WTC11 (cell line): ENCODE data around the gene ITSN1. TPM values are rescaled to one million over a fixed set of nuclear protein-coding genes. Genes with fewer than 3 reads are reported as not detected.

Source experiments
- ATAC-seq: fragments of 200-7000 bp; cut with Tn5 transposase; 2 replicates; pipeline ENCODE4 v1.10.0; 2021; ENCODE audit warnings: mild to moderate bottlenecking, moderate library complexity
- CTCF ChIA-PET: fragments of 300-600 bp; sonication (Branson Sonifier 250); formaldehyde crosslinking; loops from one replicate; lab custom pipeline; 2021; ENCODE audit warnings: antibody characterized with exemption; lab: Charles Lee
- POLR2A ChIA-PET: fragments of 350-600 bp; sonication (Branson Sonifier 250); formaldehyde crosslinking; loops from one replicate; lab custom pipeline; 2021; ENCODE audit warnings: antibody characterized with exemption; lab: Charles Lee
- DNase-seq: peaks from one replicate; pipeline ENCODE4 v3.0.0; 2021; ENCODE audit warnings: low spot score
- H3K27ac Mint-ChIP-seq: 2 replicates; pipeline ENCODE4 v1.8.0; 2021; ENCODE audit warnings: mixed read lengths
- H3K27me3 Mint-ChIP-seq: 2 replicates; pipeline ENCODE4 v1.8.0; 2021; ENCODE audit warnings: low read depth, mild to moderate bottlenecking, moderate library complexity, mixed read lengths
- H3K36me3 Mint-ChIP-seq: 2 replicates; pipeline ENCODE4 v1.8.0; 2021; ENCODE audit warnings: mixed read lengths
- H3K4me1 Mint-ChIP-seq: 2 replicates; pipeline ENCODE4 v1.8.0; 2022; ENCODE audit warnings: mixed read lengths
- H3K4me3 Mint-ChIP-seq: 2 replicates; pipeline ENCODE4 v1.8.0; 2021; ENCODE audit warnings: mild to moderate bottlenecking, moderate library complexity, mixed read lengths
- H3K9me3 Mint-ChIP-seq: 2 replicates; pipeline ENCODE4 v1.8.0; 2021; ENCODE audit warnings: mixed read lengths
- AFF4 ChIP-seq: sonication (generic); formaldehyde crosslinking; IDR thresholded peaks from 2 replicates; pipeline ENCODE4 v1.8.1; 2023; ENCODE audit warnings: mild to moderate bottlenecking, missing genetic modification reagents, borderline replicate concordance
- ARID4B ChIP-seq: sonication (generic); formaldehyde crosslinking; IDR thresholded peaks from 2 replicates; pipeline ENCODE4 v1.8.0; 2023; ENCODE audit warnings: missing genetic modification reagents, mild to moderate bottlenecking, borderline replicate concordance
- ATF1 ChIP-seq: sonication (generic); formaldehyde crosslinking; IDR thresholded peaks from 2 replicates; pipeline ENCODE4 v1.8.1; 2023; ENCODE audit warnings: mild to moderate bottlenecking, moderate library complexity, missing genetic modification reagents
- CBFB ChIP-seq: sonication (generic); formaldehyde crosslinking; IDR thresholded peaks from 2 replicates; pipeline ENCODE4 v1.8.1; 2022; ENCODE audit warnings: mild to moderate bottlenecking, low read depth, missing genetic modification reagents
- FOXP4 ChIP-seq: sonication (generic); formaldehyde crosslinking; IDR thresholded peaks from 2 replicates; pipeline ENCODE4 v1.8.0; 2022; ENCODE audit warnings: mild to moderate bottlenecking, missing genetic modification reagents
- HMGA2 ChIP-seq: fragments of 250-450 bp; sonication (Bioruptor Pico); IDR thresholded peaks from 2 replicates; pipeline ENCODE4 v1.4.0; 2021; ENCODE audit warnings: mild to moderate bottlenecking, moderate library complexity
- HMGXB4 ChIP-seq: sonication (generic); formaldehyde crosslinking; IDR thresholded peaks from 2 replicates; pipeline ENCODE4 v1.8.1; 2023; ENCODE audit warnings: mild to moderate bottlenecking, moderate library complexity, missing genetic modification reagents
- SP1 ChIP-seq: sonication (generic); formaldehyde crosslinking; conservative IDR thresholded peaks from 2 replicates; pipeline ENCODE4 v1.8.1; 2022; ENCODE audit warnings: missing genetic modification reagents
- ZNF396 ChIP-seq: fragments of 250-450 bp; sonication (Bioruptor Pico); IDR thresholded peaks from 2 replicates; pipeline ENCODE4 v1.8.0; 2021; ENCODE audit warnings: mild to moderate bottlenecking, moderate library complexity, borderline replicate concordance
- ZNF416 ChIP-seq: fragments of 250-450 bp; sonication (Bioruptor Pico); IDR thresholded peaks from 2 replicates; pipeline ENCODE4 v1.9.0; 2021; ENCODE audit warnings: mild to moderate bottlenecking, inconsistent platforms
- ZNF532 ChIP-seq: fragments of 250-450 bp; sonication (Bioruptor Pico); IDR thresholded peaks from 2 replicates; pipeline ENCODE4 v1.9.0; 2021; ENCODE audit warnings: mild to moderate bottlenecking, borderline replicate concordance
- ZNF671 ChIP-seq: fragments of 250-450 bp; sonication (Bioruptor Pico); IDR thresholded peaks from 2 replicates; pipeline ENCODE4 v1.8.0; 2021; ENCODE audit warnings: mild to moderate bottlenecking
- ZSCAN18 ChIP-seq: fragments of 250-450 bp; sonication (Bioruptor Pico); IDR thresholded peaks from 2 replicates; pipeline ENCODE4 v2.1.2; 2022; ENCODE audit warnings: mild to moderate bottlenecking, moderate library complexity
- total RNA-seq: library from RNA; stranded (reverse); gene quantifications from 3 replicates; pipeline ENCODE4 v1.2.3, GENCODE V29; 2021

Gene ITSN1
- total RNA-seq, 1 experiment from 2014 or later = 69.6 TPM

- H3K4me3 Mint-ChIP-seq = peak overlapping the region; percentile 61
- H3K9me3 Mint-ChIP-seq = peaks cover 5% of the 10 kb centered on the region; the same call in 1 of the 2 replicates
- H3K36me3 Mint-ChIP-seq = peaks cover 3% of the 10 kb centered on the region
- POLR2A ChIA-PET = no interaction called here
- peak; percentile 74 for ATAC-seq
- H3K27me3 Mint-ChIP-seq = no peaks in the 10 kb centered on the region
- no peak for DNase-seq
- peaks cover 72% of the 10 kb centered on the region for H3K4me1 Mint-ChIP-seq
- 0 out of 2 replicates have a peak, but pooled peaks have one; percentile 18 for TF ChIP-seq SP1 (CRISPR knock-in tag)
- TF ChIP-seq ZSCAN18 (CRISPR knock-in tag) = no peak
- CTCF ChIA-PET = interaction anchor here (0.6 to 1.2 kb wide), 4 partner anchors 12 to 165 kb away, joined by 3 to 4 read pairs (median 4); no protein-coding TSS in a partner anchor
- H3K27ac Mint-ChIP-seq = peak overlapping the region; percentile 100
Measured at GRCh38 chr21:33684923-33685560, 42.7 kb downstream of the ITSN1 start.

GRCh38 chr21:33685613-33686197, 43.4 kb downstream of the ITSN1 start:
- H3K36me3 Mint-ChIP-seq = peaks cover 3% of the 10 kb centered on the region
- peak overlapping the region; percentile 61 for H3K4me3 Mint-ChIP-seq
- peaks cover 70% of the 10 kb centered on the region for H3K4me1 Mint-ChIP-seq
- DNase-seq (no peak), ATAC-seq (no peak)
- 0 out of 2 replicates have a peak, but pooled peaks cover 5% of the 10 kb centered on the region for H3K9me3 Mint-ChIP-seq
- POLR2A ChIA-PET = no interaction called here
- CTCF ChIA-PET = interaction anchor here (0.7 to 1.0 kb wide), 2 partner anchors 80 to 164 kb away, joined by 3 to 5 read pairs; no protein-coding TSS in a partner anchor
- no peaks in the 10 kb centered on the region for H3K27me3 Mint-ChIP-seq
- H3K27ac Mint-ChIP-seq = peak overlapping the region; percentile 100
- TF ChIP-seq CBFB (CRISPR knock-in tag) = no peak
- no peak for TF ChIP-seq FOXP4
- no peak for TF ChIP-seq ATF1 (CRISPR knock-in tag)
- TF ChIP-seq ZNF532 (CRISPR knock-in tag) = no peak
- no peak for TF ChIP-seq ARID4B (CRISPR knock-in tag)
- no peak for TF ChIP-seq AFF4 (CRISPR knock-in tag)
- TF ChIP-seq ZNF416 (CRISPR knock-in tag) = no peak
- TF ChIP-seq ZNF671 (CRISPR knock-in tag) = no peak
- no peak for TF ChIP-seq HMGA2 (CRISPR knock-in tag)
- TF ChIP-seq ZNF396 (CRISPR knock-in tag) = no peak
- no peak for TF ChIP-seq HMGXB4
